ENCODE measurements around the gene C1orf53. TPM values are rescaled to one million over a fixed set of nuclear protein-coding genes. Genes with fewer than 3 reads are reported as not detected.

Gene C1orf53
- total and polyA plus RNA-seq, 2 of the 13 experiments (the other 11 are each of a cell fraction or from before 2014, with no cell fraction given), result 5.8 to 10.1 TPM

DNA sequence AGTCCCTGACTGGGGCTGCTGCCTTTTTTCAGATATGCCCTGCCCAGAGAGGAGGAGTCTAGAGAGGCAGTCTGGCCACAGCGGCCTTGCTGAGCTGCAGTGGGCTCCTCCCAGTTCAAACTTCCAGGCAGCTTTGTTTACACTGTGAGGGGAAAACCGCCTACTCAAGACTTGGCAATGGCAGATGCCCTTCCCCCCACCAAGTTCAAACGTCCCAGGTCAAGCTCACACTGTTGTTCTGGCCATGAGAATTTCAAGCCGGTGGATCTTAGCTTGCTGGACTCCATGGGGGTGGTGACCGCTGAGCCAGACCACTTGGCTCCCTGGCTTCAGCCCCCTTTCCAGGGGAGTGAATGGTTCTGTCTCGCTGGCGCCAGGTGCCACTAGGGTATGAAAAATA, 18.3 kb upstream of the C1orf53 start (continued):
- TF ChIP-seq, protein P1, sequence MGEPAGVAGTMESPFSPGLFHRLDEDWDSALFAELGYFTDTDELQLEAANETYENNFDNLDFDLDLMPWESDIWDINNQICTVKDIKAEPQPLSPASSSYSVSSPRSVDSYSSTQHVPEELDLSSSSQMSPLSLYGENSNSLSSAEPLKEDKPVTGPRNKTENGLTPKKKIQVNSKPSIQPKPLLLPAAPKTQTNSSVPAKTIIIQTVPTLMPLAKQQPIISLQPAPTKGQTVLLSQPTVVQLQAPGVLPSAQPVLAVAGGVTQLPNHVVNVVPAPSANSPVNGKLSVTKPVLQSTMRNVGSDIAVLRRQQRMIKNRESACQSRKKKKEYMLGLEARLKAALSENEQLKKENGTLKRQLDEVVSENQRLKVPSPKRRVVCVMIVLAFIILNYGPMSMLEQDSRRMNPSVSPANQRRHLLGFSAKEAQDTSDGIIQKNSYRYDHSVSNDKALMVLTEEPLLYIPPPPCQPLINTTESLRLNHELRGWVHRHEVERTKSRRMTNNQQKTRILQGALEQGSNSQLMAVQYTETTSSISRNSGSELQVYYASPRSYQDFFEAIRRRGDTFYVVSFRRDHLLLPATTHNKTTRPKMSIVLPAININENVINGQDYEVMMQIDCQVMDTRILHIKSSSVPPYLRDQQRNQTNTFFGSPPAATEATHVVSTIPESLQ (CRISPR knock-in tag; conservative IDR thresholded peaks at IDR 0.05), result no peak
- TF ChIP-seq REXO4 (CRISPR knock-in tag; IDR thresholded peaks at IDR 0.05; ENCODE audit: borderline replicate concordance) (no peak), SIX4 (CRISPR knock-in tag; IDR thresholded peaks at IDR 0.05) (0 out of 2 replicates have a peak, but pooled peaks have one; percentile 12), FOXK1 (CRISPR knock-in tag; IDR thresholded peaks at IDR 0.05; ENCODE audit: borderline replicate concordance, low read depth) (peak; percentile 82; the same call in 1 of the 2 replicates), ZNF253 (CRISPR knock-in tag; IDR thresholded peaks at IDR 0.05; ENCODE audit: borderline replicate concordance) (no peak), ZBTB20 (CRISPR knock-in tag; IDR thresholded peaks at IDR 0.05; ENCODE audit: borderline replicate concordance, low read depth) (no peak), HDAC2 (CRISPR knock-in tag; IDR thresholded peaks at IDR 0.05) (peak; percentile 57; the same call in 1 of the 2 replicates), ZNF451 (CRISPR knock-in tag; IDR thresholded peaks at IDR 0.05) (no peak; the same call in 1 of the 2 replicates), ZNF776 (CRISPR knock-in tag; IDR thresholded peaks at IDR 0.05) (no peak), ZNF639 (CRISPR knock-in tag; conservative IDR thresholded peaks at IDR 0.05) (no peak), TARDBP (CRISPR knock-in tag; IDR thresholded peaks at IDR 0.05) (peak; percentile 92), YEATS4 (CRISPR knock-in tag; IDR thresholded peaks at IDR 0.05; ENCODE audit: borderline replicate concordance) (no peak), ZNF891 (CRISPR knock-in tag; IDR thresholded peaks at IDR 0.05) (no peak), SOX5 (CRISPR knock-in tag; IDR thresholded peaks at IDR 0.05; ENCODE audit: borderline replicate concordance) (peak; percentile 71), REPIN1 (CRISPR knock-in tag; IDR thresholded peaks at IDR 0.05; ENCODE audit: borderline replicate concordance, low read depth) (peak; percentile 83; the same call in 1 of the 2 replicates), FOXA3 (CRISPR knock-in tag; IDR thresholded peaks at IDR 0.05) (peak; percentile 91), KAT7 (CRISPR knock-in tag; IDR thresholded peaks at IDR 0.05; ENCODE audit: borderline replicate concordance) (0 out of 2 replicates have a peak, but pooled peaks have one; percentile 53), ZNF251 (CRISPR knock-in tag; IDR thresholded peaks at IDR 0.05) (no peak), PLRG1 (conservative IDR thresholded peaks at IDR 0.05) (no peak), PCBP2 (optimal IDR thresholded peaks at IDR 0.05; ENCODE audit: low read depth, low read length, poor library complexity, severe bottlenecking) (no peak), ZNF605 (CRISPR knock-in tag; IDR thresholded peaks at IDR 0.05) (no peak), HNRNPL (IDR thresholded peaks at IDR 0.05; ENCODE audit: low read depth, low read length) (no peak), ARNTL (CRISPR knock-in tag; IDR thresholded peaks at IDR 0.05) (0 out of 2 replicates have a peak, but pooled peaks have one; percentile 21), ZNF710 (CRISPR knock-in tag; IDR thresholded peaks at IDR 0.05; ENCODE audit: borderline replicate concordance) (peak; percentile 79; the same call in 1 of the 2 replicates), SYNCRIP (IDR thresholded peaks at IDR 0.05; ENCODE audit: insufficient read depth, low read depth, low read length) (no peak)
- TF ChIP-seq, protein P2, sequence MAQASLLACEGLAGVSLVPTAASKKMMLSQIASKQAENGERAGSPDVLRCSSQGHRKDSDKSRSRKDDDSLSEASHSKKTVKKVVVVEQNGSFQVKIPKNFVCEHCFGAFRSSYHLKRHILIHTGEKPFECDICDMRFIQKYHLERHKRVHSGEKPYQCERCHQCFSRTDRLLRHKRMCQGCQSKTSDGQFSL (CRISPR knock-in tag; IDR thresholded peaks at IDR 0.05), result no peak

Measured in HepG2 (cell line).